KMS-11 (cell line): ENCODE data around the gene HTR2A.

Source experiments
- H2AFZ ChIP-seq: fragments of 200-600 bp; sonication (generic); 2 replicates; pipeline ENCODE4 v1.6.1; 2016; ENCODE audit warnings: antibody characterized with exemption, mixed run types, low read depth
- H3K27ac ChIP-seq: fragments of 200-600 bp; sonication (generic); 2 replicates; pipeline ENCODE4 v1.6.1; 2016; ENCODE audit warnings: mild to moderate bottlenecking, mixed run types
- H3K27me3 ChIP-seq: fragments of 200-600 bp; sonication (generic); 2 replicates; pipeline ENCODE4 v1.6.1; 2017; ENCODE audit warnings: mild to moderate bottlenecking, low read depth, mixed run types, moderate library complexity; ENCODE audit not compliant: insufficient read depth
- H3K36me3 ChIP-seq: fragments of 200-600 bp; sonication (generic); 2 replicates; pipeline ENCODE4 v1.6.1; 2017; ENCODE audit warnings: mild to moderate bottlenecking, mixed run types; ENCODE audit not compliant: insufficient read depth
- H3K4me1 ChIP-seq: fragments of 200-600 bp; sonication (generic); 2 replicates; pipeline ENCODE4 v1.6.1; 2016; ENCODE audit warnings: mild to moderate bottlenecking, low read depth, mixed run types; ENCODE audit not compliant: poor library complexity, severe bottlenecking
- H3K4me2 ChIP-seq: fragments of 200-600 bp; sonication (generic); 2 replicates; pipeline ENCODE4 v1.7.0; 2016; ENCODE audit warnings: mild to moderate bottlenecking, mixed run types
- H3K4me3 ChIP-seq: fragments of 200-600 bp; sonication (generic); IDR thresholded peaks from 2 replicates; pipeline ENCODE4 v1.6.1; 2017; ENCODE audit warnings: low read depth, low read length, mixed read lengths; ENCODE audit not compliant: insufficient read depth
- H3K79me2 ChIP-seq: fragments of 200-600 bp; sonication (generic); 2 replicates; pipeline ENCODE4 v1.6.1; 2016; ENCODE audit warnings: low read depth, mixed run types; ENCODE audit not compliant: insufficient read depth
- H3K9ac ChIP-seq: fragments of 200-600 bp; sonication (generic); 2 replicates; pipeline ENCODE4 v1.6.1; 2016; ENCODE audit warnings: mild to moderate bottlenecking, mixed run types
- H4K20me1 ChIP-seq: fragments of 200-600 bp; sonication (generic); 2 replicates; pipeline ENCODE4 v1.6.1; 2016; ENCODE audit warnings: mild to moderate bottlenecking, mixed run types; ENCODE audit not compliant: insufficient read depth
- CTCF ChIP-seq: fragments of 200-600 bp; sonication (generic); conservative IDR thresholded peaks from 2 replicates; pipeline ENCODE4 v1.6.1; 2017; ENCODE audit warnings: low read depth, mild to moderate bottlenecking, antibody characterized with exemption, low read length, moderate library complexity, mixed read lengths

HTR2A gene

GRCh38 chr13:46796129-46796514 is 100.7 kb downstream of the HTR2A start:
- no peak for TF ChIP-seq CTCF
- H4K20me1 ChIP-seq = no peaks in the 10 kb centered on the region
- H3K4me2 ChIP-seq = peak overlapping the region; percentile 18
- H3K4me3 ChIP-seq = no peak overlapping the region
- H3K36me3 ChIP-seq = no peaks in the 10 kb centered on the region
- H3K27me3 ChIP-seq = no peaks in the 10 kb centered on the region
- peak overlapping the region; percentile 88 for H2AFZ ChIP-seq
- H3K4me1 ChIP-seq = no peaks in the 10 kb centered on the region
- peak overlapping the region; percentile 88; the same call in 1 of the 2 replicates for H3K9ac ChIP-seq
- H3K79me2 ChIP-seq = peaks cover 4% of the 10 kb centered on the region; the same call in 1 of the 2 replicates
- H3K27ac ChIP-seq = peak overlapping the region; percentile 68

DNA sequence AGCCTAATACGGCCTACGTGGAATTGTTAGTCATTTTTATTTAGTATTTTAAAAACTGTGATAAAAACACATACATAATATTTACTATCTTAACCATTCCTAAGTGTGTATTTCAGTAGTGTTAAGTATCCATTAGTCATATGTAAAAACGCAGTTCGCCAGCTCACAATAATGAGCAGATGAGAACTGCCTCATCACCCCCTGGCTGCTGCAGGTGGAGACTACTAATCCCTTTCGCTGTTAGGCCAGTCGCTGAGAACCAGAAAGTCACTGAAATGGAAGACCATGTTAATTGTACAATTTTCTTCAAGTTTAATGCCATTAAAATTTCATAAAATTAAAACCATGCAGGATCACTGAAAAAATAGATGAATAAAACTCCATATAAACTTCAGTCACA is 101.5 kb downstream of the HTR2A start:
- no peaks in the 10 kb centered on the region for H3K4me1 ChIP-seq
- TF ChIP-seq CTCF = no peak
- no peak overlapping the region for H2AFZ ChIP-seq
- H4K20me1 ChIP-seq = no peaks in the 10 kb centered on the region
- H3K4me2 ChIP-seq = no peak overlapping the region
- H3K79me2 ChIP-seq = peaks cover 4% of the 10 kb centered on the region; the same call in 1 of the 2 replicates
- no peak overlapping the region for H3K9ac ChIP-seq
- no peaks in the 10 kb centered on the region for H3K27me3 ChIP-seq
- no peaks in the 10 kb centered on the region for H3K36me3 ChIP-seq
- no peak overlapping the region for H3K4me3 ChIP-seq
- no peak overlapping the region for H3K27ac ChIP-seq

DNA sequence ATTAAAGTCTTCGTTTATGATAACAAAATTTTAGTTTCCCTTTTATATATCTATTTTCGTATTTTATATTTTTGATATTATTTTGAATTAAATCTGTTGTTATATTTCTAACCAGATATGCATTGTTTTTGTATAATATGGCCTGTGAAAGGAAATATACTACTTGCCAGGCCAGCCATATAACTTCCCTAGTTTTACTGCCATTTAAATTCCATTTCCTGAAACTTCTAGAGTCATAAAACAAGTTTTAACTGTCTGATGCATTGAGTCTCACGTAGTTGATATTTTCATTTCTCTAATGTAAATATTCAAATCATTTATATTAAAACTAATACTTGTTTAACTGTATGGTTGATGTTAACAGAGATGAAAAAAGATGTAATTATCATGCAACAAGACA is 113.3 kb downstream of the HTR2A start:
- Histone ChIP-seq H4K20me1 (no peaks in the 10 kb centered on the region), H3K4me3 (no peak overlapping the region), H3K4me1 (no peaks in the 10 kb centered on the region), H3K4me2 (no peak overlapping the region), H2AFZ (no peak overlapping the region), H3K27ac (no peak overlapping the region), H3K36me3 (no peaks in the 10 kb centered on the region), H3K27me3 (no peaks in the 10 kb centered on the region), H3K9ac (no peak overlapping the region), H3K79me2 (no peaks in the 10 kb centered on the region)
- TF ChIP-seq CTCF = no peak

DNA sequence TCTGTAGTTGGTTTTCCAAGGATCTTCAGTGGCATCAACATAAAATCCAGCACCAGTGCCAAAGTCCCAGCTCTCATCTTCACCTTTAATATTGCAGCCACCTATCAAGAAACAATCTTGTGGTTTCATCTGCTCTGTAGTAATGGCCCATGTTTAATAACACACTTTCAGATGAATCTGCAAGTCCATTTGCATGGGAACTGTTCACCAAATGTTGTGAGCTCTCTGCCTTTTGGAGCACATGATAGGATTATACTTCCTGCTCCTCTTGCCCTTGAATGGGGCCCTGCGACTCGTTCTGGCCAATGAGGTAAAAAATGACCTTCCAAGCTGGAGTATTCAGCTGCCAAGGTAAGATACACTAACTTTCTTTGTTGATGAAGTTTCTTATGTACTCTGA is 114.2 kb downstream of the HTR2A start:
- H3K79me2 ChIP-seq = no peaks in the 10 kb centered on the region

More for the DNA sequence above, 114.2 kb downstream of the HTR2A start:
- Histone ChIP-seq H3K27ac (no peak overlapping the region), H3K4me1 (no peaks in the 10 kb centered on the region), H2AFZ (no peak overlapping the region), H4K20me1 (no peaks in the 10 kb centered on the region), H3K27me3 (no peaks in the 10 kb centered on the region), H3K4me3 (no peak overlapping the region), H3K4me2 (no peak overlapping the region), H3K9ac (no peak overlapping the region), H3K36me3 (no peaks in the 10 kb centered on the region)
- no peak for TF ChIP-seq CTCF
